ENCODE data around the gene CUBN. TPM values are rescaled to one million over a fixed set of nuclear protein-coding genes. Genes with fewer than 3 reads are reported as not detected.
A peak's percentile ranks its signal among the peaks of the same experiment; 100 is the strongest.

The CUBN gene
- total RNA-seq, 1 experiment from 2014 or later = 0.80 TPM

GRCh38 chr10:17146892-17147291, 17.3 kb upstream of the CUBN start:
- BruUV-seq (replicated peaks) = no TSS peak
- Histone ChIP-seq H2AFZ (ENCODE audit: low read length) (no peak overlapping the region), H3K4me3 (ENCODE audit: low read length) (no peak overlapping the region), H4K20me1 (ENCODE audit: low read length) (no peaks in the 10 kb centered on the region), H3K4me2 (ENCODE audit: low read length) (no peak overlapping the region), H3K36me3 (ENCODE audit: low read depth, low read length) (no peaks in the 10 kb centered on the region), H3K9me3 (ENCODE audit: low read length) (no peaks in the 10 kb centered on the region), H3K79me2 (ENCODE audit: low read length) (no peaks in the 10 kb centered on the region), H3K27me3 (ENCODE audit: low read length) (no peaks in the 10 kb centered on the region), H3K27ac (ENCODE audit: low read length) (no peak overlapping the region), H3F3A (ENCODE audit: low read length, unreplicated experiment) (no peaks in the 10 kb centered on the region), H3K4me1 (ENCODE audit: insufficient read depth, low read length) (peaks cover 3% of the 10 kb centered on the region; the same call in 1 of the 2 replicates), H3K9me2 (replicated peaks; ENCODE audit: low read length) (no peaks in the 10 kb centered on the region), H3K9ac (ENCODE audit: low read length) (no peak overlapping the region)
- ATAC-seq = no peak
- ChIA-PET POLR2A (ENCODE audit: unreplicated experiment) (no interaction called here), CTCF (no interaction called here)
- intact Hi-C loops (cut with micrococcal nuclease) = no loop called here
- no peak for TF ChIP-seq CTCF (conservative IDR thresholded peaks at IDR 0.05; ENCODE audit: low read depth, low read length)
- no peak for DNase-seq

DNA sequence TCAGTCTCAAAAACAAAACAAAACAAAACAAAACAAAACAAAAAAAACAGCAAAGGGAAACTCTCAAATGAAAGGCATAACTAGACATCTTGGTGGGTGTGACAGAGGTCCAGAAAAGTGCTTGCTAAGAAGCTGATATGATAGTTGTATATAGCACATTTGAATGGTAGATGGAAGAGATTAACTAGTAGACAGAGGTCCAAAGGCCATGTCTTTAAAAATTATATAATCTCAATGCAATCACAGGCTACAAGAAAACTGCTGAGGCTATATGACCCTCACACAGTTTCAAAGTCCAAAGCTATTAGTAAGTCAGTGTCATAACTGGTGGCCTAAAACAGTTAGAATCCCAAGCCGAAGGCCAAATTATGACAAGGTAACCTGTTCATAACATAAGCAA, 15.6 kb upstream of the CUBN start:
- intact Hi-C loops (cut with micrococcal nuclease) = no loop called here
- ChIA-PET CTCF (no interaction called here), POLR2A (ENCODE audit: unreplicated experiment) (no interaction called here)
- DNase-seq (no peak), ATAC-seq (no peak)
- Histone ChIP-seq H2AFZ (ENCODE audit: low read length) (no peak overlapping the region), H3K9ac (ENCODE audit: low read length) (no peak overlapping the region), H3K9me2 (replicated peaks; ENCODE audit: low read length) (no peaks in the 10 kb centered on the region), H4K20me1 (ENCODE audit: low read length) (no peaks in the 10 kb centered on the region), H3K27ac (ENCODE audit: low read length) (no peak overlapping the region), H3K4me2 (ENCODE audit: low read length) (no peak overlapping the region), H3K4me1 (ENCODE audit: insufficient read depth, low read length) (no peaks in the 10 kb centered on the region), H3K79me2 (ENCODE audit: low read length) (no peaks in the 10 kb centered on the region), H3K27me3 (ENCODE audit: low read length) (no peaks in the 10 kb centered on the region), H3K36me3 (ENCODE audit: low read depth, low read length) (no peaks in the 10 kb centered on the region), H3K4me3 (ENCODE audit: low read length) (no peak overlapping the region), H3F3A (ENCODE audit: low read length, unreplicated experiment) (no peaks in the 10 kb centered on the region), H3K9me3 (ENCODE audit: low read length) (no peaks in the 10 kb centered on the region)
- no TSS peak for BruUV-seq (replicated peaks)
- TF ChIP-seq CTCF (conservative IDR thresholded peaks at IDR 0.05; ENCODE audit: low read depth, low read length) = no peak
- TF ChIP-seq EZH2phosphoT487 (IDR thresholded peaks at IDR 0.05; ENCODE audit: borderline replicate concordance, low read length) = no peak
- no peak for TF ChIP-seq EZH2 (IDR thresholded peaks at IDR 0.05; ENCODE audit: low read length, unreplicated experiment)

DNA sequence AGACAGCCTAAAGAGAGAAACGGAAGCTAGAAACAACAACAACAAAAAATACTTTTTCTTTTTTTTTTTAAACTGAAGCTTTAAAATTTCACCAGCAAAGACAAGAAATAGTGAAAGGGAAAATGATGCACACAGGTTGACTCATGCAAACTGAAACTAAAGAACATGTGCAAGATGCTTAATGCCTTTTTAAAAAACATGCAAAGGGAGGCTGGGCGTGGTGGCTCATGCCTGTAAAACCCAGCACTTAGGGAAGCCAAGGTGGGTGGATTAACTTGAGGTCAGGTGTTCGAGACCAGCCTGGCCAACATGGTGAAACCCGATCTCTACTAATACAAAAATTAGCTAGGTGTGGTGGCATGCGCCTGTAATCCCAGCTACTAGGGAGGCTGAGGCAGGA, 15.1 kb upstream of the CUBN start:
- Histone ChIP-seq H4K20me1 (ENCODE audit: low read length) (no peaks in the 10 kb centered on the region), H2AFZ (ENCODE audit: low read length) (no peak overlapping the region), H3K9ac (ENCODE audit: low read length) (no peak overlapping the region), H3K4me2 (ENCODE audit: low read length) (no peak overlapping the region), H3K79me2 (ENCODE audit: low read length) (no peaks in the 10 kb centered on the region), H3K36me3 (ENCODE audit: low read depth, low read length) (no peaks in the 10 kb centered on the region), H3K27ac (ENCODE audit: low read length) (peak overlapping the region; percentile 28; the same call in 1 of the 2 replicates), H3K4me1 (ENCODE audit: insufficient read depth, low read length) (no peaks in the 10 kb centered on the region), H3K9me2 (replicated peaks; ENCODE audit: low read length) (no peaks in the 10 kb centered on the region), H3K9me3 (ENCODE audit: low read length) (no peaks in the 10 kb centered on the region), H3K4me3 (ENCODE audit: low read length) (no peak overlapping the region), H3K27me3 (ENCODE audit: low read length) (no peaks in the 10 kb centered on the region), H3F3A (ENCODE audit: low read length, unreplicated experiment) (no peaks in the 10 kb centered on the region)
- ChIA-PET POLR2A (ENCODE audit: unreplicated experiment) (interaction anchor here (0.5 kb wide), 1 partner anchor 70 kb away, joined by 29 read pairs; no protein-coding TSS in a partner anchor), CTCF (no interaction called here)
- TF ChIP-seq EZH2phosphoT487 (IDR thresholded peaks at IDR 0.05; ENCODE audit: borderline replicate concordance, low read length) (no peak), CTCF (conservative IDR thresholded peaks at IDR 0.05; ENCODE audit: low read depth, low read length) (no peak), EZH2 (IDR thresholded peaks at IDR 0.05; ENCODE audit: low read length, unreplicated experiment) (no peak)
- BruUV-seq (replicated peaks) = no TSS peak
- intact Hi-C loops (cut with micrococcal nuclease) = no loop called here
- DNase-seq (peak; percentile 9), ATAC-seq (no peak; the same call in 1 of the 2 replicates)
